Activated CD8-positive, alpha-beta T cell treated with anti-CD3 and anti-CD28 coated beads for 36 hours (primary cell): ENCODE results near the gene WDR90. TPM values are rescaled to one million over a fixed set of nuclear protein-coding genes. Genes with fewer than 3 reads are reported as not detected.
A peak's percentile ranks its signal among the peaks of the same experiment; 100 is the strongest.
"Not testable (repeated sequence)": the region's sequence is repeated elsewhere in the genome, so short reads cannot be mapped to it uniquely, and the experiment has no call there.

Source experiments
- ATAC-seq: fragments of 200-7000 bp; cut with Tn5 transposase; one replicate; pipeline ENCODE4 v1.10.0; 2021; ENCODE audit warnings: mild to moderate bottlenecking, moderate library complexity
- CTCF ChIA-PET: fragments of 350-600 bp; sonication (Branson Sonifier 250); formaldehyde crosslinking; loops from one replicate; lab custom pipeline; 2021; ENCODE audit warnings: antibody characterized with exemption; lab: Charles Lee
- POLR2A ChIA-PET: fragments of 350-600 bp; sonication (Branson Sonifier 250); formaldehyde crosslinking; loops from one replicate; lab custom pipeline; 2021; ENCODE audit warnings: antibody characterized with exemption; lab: Charles Lee
- DNase-seq: peaks from one replicate; pipeline ENCODE4 v3.0.0-alpha.2; 2020
- H3K27ac Mint-ChIP-seq: one replicate; pipeline ENCODE4 v1.8.0; 2021; ENCODE audit warnings: mild to moderate bottlenecking, mixed read lengths
- H3K27me3 Mint-ChIP-seq: one replicate; pipeline ENCODE4 v1.8.0; 2021; ENCODE audit warnings: mixed read lengths
- H3K36me3 Mint-ChIP-seq: one replicate; pipeline ENCODE4 v1.8.0; 2021; ENCODE audit warnings: low read depth, mixed read lengths
- H3K4me1 Mint-ChIP-seq: one replicate; pipeline ENCODE4 v1.8.0; 2021; ENCODE audit warnings: low read depth, mixed read lengths
- H3K4me3 Mint-ChIP-seq: one replicate; pipeline ENCODE4 v1.8.0; 2021; ENCODE audit warnings: mild to moderate bottlenecking, moderate library complexity, mixed read lengths
- H3K9me3 Mint-ChIP-seq: one replicate; pipeline ENCODE4 v1.8.0; 2021; ENCODE audit warnings: mixed read lengths
- intact Hi-C: fragments of 100-400 bp; cut with micrococcal nuclease; formaldehyde crosslinking; loops from one replicate; pipeline ENCODE4 v1.10.0; 2022
- total RNA-seq, 2 experiments: library from RNA; stranded (reverse); gene quantifications; one replicate each; pipeline ENCODE4 v1.2.3, GENCODE V29; 2021
- TF ChIP-seq, protein P1 (sequence below): fragments of 200-600 bp; IDR thresholded peaks from one replicate; pipeline ENCODE4 v1.8.0; 2022; ENCODE audit warnings: antibody characterized with exemption, mild to moderate bottlenecking

WDR90 gene
- total RNA-seq, 2 experiments from 2014 or later: 89.6 to 90.7 TPM

DNA sequence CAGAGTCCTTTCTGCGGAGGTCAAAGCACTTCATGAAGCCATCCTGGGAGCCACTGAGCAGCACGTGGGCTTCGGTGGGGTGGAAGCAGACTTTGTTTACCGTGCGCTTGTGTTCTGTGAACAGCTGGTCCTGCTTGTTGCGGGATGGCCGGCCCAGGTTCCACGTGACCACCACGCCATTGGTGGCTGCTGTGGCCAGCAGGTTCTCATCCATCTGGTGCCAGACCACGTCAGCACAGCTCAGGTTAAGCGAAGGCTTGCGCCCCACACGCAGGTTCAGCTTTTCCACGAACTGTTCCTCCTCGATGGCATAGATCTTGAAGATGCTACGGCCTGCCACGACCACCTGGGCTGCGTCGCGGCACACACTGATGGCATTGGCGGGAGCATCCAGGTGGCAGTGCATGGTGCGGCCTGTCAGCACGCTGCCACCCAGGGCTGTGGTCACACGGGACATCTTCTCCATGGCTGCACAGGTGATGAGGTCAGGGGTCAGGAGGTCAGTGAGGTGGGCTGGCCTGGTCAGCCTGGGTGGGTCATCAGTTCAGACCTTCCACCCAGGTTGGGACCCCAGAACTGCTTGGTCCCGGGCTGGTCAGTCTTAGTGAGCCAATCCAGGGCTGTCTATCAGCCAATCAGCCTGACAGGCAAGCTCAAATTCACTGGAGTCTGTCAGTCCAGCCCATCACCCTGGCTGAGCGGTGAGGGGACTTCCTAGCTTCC, 40.2 kb downstream of the WDR90 start:
- intact Hi-C loops: no loop called here
- Mint-ChIP-seq H3K9me3 (no peaks in the 10 kb centered on the region), H3K4me3 (peak overlapping the region; percentile 86), H3K27me3 (no peaks in the 10 kb centered on the region), H3K27ac (peak overlapping the region; percentile 81), H3K4me1 (peaks cover 35% of the 10 kb centered on the region), H3K36me3 (peaks cover 6% of the 10 kb centered on the region)
- DNase-seq: no peak
- POLR2A ChIA-PET: interaction anchor here (0.9 to 3.3 kb wide), 9 partner anchors 8 to 98 kb away, joined by 3 to 16 read pairs (median 5); partner anchors contain the start of genes RHBDL1 and STUB1
- no peak for ATAC-seq
- TF ChIP-seq, protein P1, sequence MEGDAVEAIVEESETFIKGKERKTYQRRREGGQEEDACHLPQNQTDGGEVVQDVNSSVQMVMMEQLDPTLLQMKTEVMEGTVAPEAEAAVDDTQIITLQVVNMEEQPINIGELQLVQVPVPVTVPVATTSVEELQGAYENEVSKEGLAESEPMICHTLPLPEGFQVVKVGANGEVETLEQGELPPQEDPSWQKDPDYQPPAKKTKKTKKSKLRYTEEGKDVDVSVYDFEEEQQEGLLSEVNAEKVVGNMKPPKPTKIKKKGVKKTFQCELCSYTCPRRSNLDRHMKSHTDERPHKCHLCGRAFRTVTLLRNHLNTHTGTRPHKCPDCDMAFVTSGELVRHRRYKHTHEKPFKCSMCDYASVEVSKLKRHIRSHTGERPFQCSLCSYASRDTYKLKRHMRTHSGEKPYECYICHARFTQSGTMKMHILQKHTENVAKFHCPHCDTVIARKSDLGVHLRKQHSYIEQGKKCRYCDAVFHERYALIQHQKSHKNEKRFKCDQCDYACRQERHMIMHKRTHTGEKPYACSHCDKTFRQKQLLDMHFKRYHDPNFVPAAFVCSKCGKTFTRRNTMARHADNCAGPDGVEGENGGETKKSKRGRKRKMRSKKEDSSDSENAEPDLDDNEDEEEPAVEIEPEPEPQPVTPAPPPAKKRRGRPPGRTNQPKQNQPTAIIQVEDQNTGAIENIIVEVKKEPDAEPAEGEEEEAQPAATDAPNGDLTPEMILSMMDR: no peak
- CTCF ChIA-PET: interaction anchor here (1.0 to 1.2 kb wide), 4 partner anchors 21 to 96 kb away, joined by 3 read pairs; partner anchors contain the start of gene RHOT2

DNA sequence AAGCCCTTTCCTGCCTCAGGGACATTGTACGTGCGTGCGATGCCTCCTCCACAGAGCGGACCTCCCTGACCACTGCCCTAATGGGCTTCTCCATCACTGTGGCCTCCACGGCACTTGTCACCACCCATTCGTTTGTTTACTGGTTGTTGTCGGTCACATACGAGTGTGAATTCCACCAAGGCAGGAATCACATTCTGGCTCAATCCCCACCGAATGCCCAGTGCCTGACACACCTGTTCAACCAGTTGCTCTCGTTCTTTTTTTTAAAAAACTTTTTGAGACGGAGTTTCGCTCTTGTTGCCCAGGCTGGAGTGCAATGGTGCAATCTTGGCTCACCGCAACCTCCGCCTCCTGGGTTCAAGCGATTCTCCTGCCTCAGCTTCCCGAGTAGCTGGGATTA, 42.1 kb downstream of the WDR90 start:
- CTCF ChIA-PET, POLR2A ChIA-PET, intact Hi-C loops, H3K27me3 Mint-ChIP-seq, H3K36me3 Mint-ChIP-seq, DNase-seq, ATAC-seq, H3K9me3 Mint-ChIP-seq: not testable (repeated sequence)
- Mint-ChIP-seq H3K4me3 (peak overlapping the region; percentile 86), H3K4me1 (peaks cover 30% of the 10 kb centered on the region), H3K27ac (peak overlapping the region; percentile 81)

DNA sequence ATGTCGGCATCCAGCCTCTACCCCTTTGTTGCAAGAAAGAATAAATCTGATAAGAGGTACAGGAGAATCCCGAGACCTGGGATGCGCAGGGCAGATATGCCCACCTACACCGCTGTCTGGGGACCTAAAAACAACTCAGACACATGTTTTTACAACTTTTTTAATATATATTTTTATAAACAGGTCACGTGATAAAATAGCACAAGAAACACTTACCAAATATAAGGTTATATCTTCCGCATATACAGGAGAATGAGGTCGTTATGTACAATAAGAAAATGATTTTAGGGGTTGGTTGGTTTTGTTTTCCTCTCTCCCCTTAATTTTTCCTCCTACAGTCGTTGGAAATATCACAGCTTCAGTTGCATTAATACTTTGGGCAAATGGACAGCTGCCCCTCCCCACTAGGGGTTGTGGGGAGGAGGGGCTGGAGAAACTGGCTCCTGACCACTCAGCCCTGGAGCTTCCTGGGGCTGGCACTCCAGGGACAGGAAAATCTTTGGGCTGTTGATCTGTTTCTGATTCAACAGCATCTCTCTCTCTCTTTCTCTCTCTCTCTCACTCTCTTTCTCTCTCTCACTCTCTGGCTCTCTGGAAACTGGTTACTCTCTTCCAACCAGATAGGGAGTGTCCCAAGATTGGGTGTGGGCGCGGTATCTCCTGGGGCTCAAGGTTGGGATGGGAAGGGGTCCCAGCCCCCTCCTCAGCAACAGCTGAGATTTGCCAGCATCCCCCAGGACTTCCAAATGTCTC, 43.4 kb downstream of the WDR90 start:
- Mint-ChIP-seq H3K4me1 (peaks cover 31% of the 10 kb centered on the region), H3K9me3 (no peaks in the 10 kb centered on the region), H3K4me3 (no peak overlapping the region), H3K27ac (no peak overlapping the region), H3K36me3 (no peaks in the 10 kb centered on the region), H3K27me3 (peaks cover 4% of the 10 kb centered on the region)
- ATAC-seq (no peak), DNase-seq (no peak)
- ChIA-PET CTCF (interaction anchor here (1.0 kb wide), 1 partner anchor 20 kb away, joined by 3 read pairs; no protein-coding TSS in a partner anchor), POLR2A (interaction anchor here (0.8 to 1.5 kb wide), 4 partner anchors 8 to 33 kb away, joined by 3 to 5 read pairs (median 4); partner anchors contain the start of genes CCDC78 and JMJD8)
- TF ChIP-seq, protein P1: no peak
- intact Hi-C loops: no loop called here

DNA sequence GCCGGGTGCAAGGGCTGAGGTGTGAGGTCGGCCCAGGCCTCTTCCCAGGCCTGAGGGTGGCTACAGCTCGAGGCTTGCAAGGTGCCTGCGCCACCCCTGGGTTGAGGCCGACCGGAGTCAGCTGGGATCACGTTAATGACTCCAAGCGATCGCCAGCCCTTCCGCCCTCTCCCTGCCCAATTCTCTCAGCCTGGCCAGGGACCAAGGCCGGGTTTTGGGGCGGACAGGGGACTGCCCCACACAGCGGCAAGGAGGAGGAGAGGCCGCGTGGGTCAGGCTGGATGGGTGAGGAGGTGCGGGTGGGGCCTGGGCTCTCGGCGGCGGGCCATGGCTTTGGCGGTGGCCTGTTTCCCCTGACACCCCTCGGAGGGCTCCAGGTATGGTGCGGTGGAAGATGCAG, 44.2 kb downstream of the WDR90 start:
- no peaks in the 10 kb centered on the region for H3K36me3 Mint-ChIP-seq
- ChIA-PET CTCF (interaction anchor here (1.0 kb wide), 1 partner anchor 19 kb away, joined by 3 read pairs; no protein-coding TSS in a partner anchor), POLR2A (interaction anchor here (0.8 to 1.5 kb wide), 3 partner anchors 9 to 33 kb away, joined by 3 to 5 read pairs (median 4); partner anchors contain the start of genes CCDC78 and JMJD8)
- DNase-seq: no peak
- H3K4me1 Mint-ChIP-seq: peaks cover 31% of the 10 kb centered on the region
- TF ChIP-seq, protein P1: no peak
- no peak overlapping the region for H3K27ac Mint-ChIP-seq
- peaks cover 4% of the 10 kb centered on the region for H3K27me3 Mint-ChIP-seq
- H3K4me3 Mint-ChIP-seq: peak overlapping the region; percentile 24
- intact Hi-C loops: no loop called here
- no peaks in the 10 kb centered on the region for H3K9me3 Mint-ChIP-seq
- ATAC-seq: no peak

DNA sequence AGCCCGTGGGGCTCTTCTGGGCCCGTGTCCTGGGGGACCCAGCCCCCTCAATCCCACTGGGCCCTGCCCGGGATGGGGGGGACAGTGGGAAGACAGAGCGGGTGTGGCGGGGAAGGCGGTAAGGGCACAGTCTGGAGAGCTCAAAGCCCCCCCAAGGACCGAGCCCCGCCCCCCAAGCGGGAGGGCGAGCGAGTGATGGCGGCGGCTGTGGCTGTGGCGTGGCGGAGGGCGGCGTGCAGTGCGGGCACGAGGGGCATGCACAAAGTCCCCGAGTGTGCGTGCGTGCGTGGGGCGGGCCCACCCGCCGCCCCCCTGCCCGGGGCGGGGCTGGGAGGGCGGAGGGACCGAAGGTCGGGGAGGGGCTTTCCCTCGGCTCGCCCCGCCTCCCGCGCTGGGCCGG, 44.6 kb downstream of the WDR90 start:
- DNase-seq (no peak), ATAC-seq (no peak)
- Mint-ChIP-seq H3K4me1 (peaks cover 28% of the 10 kb centered on the region), H3K4me3 (peak overlapping the region; percentile 24), H3K9me3 (no peaks in the 10 kb centered on the region), H3K36me3 (no peaks in the 10 kb centered on the region), H3K27me3 (peaks cover 4% of the 10 kb centered on the region), H3K27ac (no peak overlapping the region)
- POLR2A ChIA-PET: interaction anchor here (0.8 to 1.5 kb wide), 3 partner anchors 9 to 32 kb away, joined by 3 to 5 read pairs (median 4); partner anchors contain the start of genes CCDC78 and JMJD8
- intact Hi-C loops: no loop called here
- CTCF ChIA-PET: no interaction called here
- TF ChIP-seq, protein P1: no peak
